GM19351 (cell line): ENCODE data around the gene TSPAN14.

Experiments
- ATAC-seq: cut with Tn5 transposase; IDR thresholded peaks from one replicate; pipeline ENCODE4 v1.9.1; 2021; ENCODE audit warnings: mild to moderate bottlenecking, moderate library complexity; ENCODE audit not compliant: unreplicated experiment

Gene TSPAN14

DNA sequence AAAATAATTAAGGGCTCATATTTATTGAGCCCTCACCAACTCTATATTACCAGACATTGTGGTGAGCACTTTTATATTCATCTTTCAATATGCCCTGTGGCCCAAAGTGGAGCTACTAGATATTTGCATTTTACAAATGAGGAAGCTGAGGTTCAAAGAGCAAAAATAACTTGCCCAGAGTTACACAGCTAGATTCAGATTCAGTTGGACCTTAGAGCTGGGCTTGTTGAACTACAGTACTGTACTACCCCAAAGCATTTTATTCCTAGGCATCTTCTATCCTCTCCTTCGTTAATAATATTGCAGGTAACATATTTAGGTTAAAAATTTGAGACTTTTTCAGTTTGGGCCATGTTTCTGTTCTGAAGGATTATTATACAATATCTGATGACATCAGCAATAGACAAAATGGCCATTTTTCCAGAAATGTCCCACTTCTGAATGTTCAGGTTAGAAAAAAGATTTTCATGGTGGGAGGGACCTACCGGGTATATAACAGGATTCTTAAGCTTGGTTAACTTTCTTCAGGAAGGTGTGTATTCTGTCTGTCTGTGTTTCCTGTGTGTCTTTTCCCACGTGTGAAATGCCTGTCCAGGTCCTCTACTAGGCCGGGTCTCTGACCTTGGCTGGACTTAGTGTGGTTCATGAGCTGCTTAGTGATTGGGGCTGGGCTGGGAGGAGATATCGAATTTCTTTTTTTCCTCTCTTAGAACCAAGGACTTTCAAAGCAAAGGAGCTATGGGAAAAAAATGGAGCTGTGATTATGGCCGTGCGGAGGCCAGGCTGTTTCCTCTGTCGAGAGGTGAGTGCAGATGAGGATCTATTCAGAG lies 32.2 kb upstream of the TSPAN14 start:
- peak; percentile 98 for ATAC-seq

DNA sequence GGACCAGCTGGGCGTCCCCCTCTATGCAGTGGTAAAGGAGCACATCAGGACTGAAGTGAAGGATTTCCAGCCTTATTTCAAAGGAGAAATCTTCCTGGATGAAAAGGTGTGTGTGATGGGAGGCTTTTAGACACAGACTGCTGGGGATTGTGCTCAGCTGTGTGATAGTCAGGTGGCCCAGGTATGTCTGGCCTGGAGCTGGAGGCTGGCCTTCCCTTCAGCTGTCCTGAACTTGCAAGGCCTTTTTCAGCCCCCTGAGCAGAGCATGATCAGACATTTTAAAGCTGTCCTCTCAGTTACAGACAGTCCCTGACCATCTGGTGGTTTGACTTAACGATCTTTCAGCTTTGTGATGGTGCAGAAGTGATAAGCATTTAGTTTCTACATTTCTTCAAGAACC lies 28.2 kb upstream of the TSPAN14 start:
- ATAC-seq, result no peak

DNA sequence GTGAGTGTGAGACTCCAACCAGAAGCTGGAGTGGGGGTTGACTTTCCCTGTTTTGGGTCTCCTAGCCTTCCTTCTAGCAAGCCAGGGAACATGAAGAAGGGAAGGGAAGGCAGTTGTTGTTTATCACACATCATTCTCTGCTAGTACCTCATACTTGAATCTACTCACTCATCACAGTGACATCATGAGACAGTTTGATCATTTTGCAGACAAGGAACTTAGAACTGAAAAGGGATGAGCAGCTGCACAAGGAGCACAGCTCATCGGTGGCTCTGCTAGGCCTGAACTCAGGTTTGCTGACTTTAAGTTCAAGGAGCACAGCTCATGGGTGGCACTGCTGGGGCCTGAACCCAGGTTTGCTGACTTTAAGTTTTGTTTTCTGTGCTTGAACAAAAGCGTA lies 26.6 kb upstream of the TSPAN14 start:
- ATAC-seq, result no peak

DNA sequence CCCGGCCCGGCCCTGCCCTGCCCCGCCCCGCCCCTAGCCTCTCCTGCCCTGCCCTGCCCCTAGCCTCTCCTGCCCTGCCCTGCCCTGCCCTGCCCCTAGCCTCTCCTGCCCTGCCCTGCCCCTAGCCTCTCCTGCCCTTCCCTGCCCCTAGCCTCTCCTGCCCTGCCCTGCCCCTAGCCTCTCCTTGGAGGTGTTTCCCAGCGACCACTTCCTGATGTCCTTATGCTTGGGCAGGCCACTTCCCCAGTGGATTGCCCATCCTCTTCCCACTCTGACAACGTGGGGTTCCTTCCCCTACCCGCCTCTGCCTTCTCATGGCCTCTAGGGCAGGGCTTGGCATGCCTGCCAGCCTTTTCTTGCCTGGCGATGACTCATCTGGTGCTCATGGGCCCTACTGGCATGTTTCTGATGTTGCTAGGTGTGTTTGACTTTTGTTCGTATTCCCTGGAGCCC lies 24.6 kb upstream of the TSPAN14 start:
- no peak for ATAC-seq

DNA sequence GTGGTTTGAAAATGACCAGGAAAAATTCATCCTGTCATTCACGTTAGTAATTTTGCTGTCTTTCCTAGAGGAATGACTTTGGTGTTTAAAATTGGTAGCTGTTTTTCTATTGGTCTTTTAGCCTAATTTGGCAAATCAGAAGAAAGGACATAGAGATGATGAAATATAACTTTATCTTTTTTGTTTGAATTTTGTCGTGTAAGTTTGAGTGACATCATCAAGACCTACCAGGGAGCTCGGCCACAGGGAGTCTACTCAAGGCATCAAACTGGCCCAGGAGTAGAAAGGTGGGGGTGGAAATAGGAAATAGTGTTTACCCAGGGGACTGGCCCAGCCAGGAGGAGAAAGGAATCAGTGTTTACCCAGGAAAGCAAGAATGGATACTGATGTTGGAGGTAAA lies 21.0 kb upstream of the TSPAN14 start:
- ATAC-seq, result no peak

DNA sequence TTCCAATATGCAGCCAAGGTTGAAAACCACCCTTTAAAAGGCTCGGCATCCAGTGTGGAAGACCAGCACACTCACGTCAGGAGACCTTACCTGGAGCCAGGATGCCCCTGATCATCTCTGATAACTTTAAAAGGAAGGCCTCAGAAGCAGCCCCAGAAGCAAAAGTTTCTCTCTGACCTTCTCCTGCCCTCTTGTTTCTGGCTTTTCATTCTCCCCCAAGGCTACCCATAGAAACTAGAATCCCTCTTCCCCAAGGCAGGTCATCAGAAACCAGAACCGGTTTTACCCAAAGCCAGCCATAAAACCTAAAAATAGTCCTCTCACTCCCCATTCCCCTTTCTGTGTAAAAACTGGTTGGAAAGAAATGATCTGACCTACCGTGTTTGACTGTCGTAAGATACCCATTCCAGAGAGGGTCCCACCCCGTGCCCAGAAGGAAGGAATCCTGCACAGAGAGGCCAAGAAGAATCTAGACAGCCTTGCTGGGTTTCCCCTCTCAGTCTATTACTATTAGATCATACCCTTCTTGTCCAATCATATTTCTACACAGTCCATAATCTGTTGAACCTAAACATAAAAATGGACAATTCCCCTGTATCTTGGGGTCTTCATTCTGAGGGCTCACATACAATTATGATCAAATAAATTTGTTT lies 17.5 kb upstream of the TSPAN14 start:
- ATAC-seq, result no peak

DNA sequence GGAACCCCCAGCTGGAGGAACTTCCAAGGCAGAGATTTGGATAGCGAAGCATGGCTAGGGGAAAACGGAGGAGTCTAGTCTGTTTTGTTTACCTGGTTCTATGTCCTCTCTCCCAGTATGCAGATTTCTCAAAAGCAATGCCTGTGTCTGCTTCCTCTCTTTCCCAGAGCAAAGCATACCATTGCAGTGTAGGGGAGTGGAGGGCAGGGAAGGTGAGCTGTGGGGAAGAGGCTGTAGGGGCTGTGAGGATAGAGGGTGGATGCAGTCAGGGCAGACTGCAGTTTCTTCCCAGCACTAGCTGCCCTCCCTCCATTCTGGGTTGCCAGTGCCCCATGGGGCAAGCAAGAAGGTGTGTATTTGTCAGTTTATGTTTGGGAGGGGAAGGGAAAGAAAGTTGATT lies 16.9 kb upstream of the TSPAN14 start:
- no peak for ATAC-seq

DNA sequence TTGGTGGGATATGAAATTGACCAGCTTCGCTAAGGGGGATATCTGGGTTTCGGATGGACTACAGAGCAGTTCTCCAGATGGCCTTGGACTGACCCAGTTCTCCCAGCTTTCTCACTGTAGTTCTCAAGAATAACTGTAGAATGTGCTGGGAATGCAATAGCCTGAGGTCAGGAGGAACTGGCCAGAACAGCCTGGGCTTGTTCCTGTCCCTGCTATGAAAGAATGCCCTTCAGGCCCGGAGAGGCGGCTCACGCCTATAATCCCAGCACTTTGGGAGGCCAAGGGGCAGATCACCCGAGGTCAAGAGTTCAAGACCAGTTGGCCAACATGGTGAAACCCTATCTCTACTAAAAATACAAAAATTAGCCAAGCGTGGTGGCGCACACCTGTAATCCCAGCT lies 12.3 kb upstream of the TSPAN14 start:
- ATAC-seq, result no peak

DNA sequence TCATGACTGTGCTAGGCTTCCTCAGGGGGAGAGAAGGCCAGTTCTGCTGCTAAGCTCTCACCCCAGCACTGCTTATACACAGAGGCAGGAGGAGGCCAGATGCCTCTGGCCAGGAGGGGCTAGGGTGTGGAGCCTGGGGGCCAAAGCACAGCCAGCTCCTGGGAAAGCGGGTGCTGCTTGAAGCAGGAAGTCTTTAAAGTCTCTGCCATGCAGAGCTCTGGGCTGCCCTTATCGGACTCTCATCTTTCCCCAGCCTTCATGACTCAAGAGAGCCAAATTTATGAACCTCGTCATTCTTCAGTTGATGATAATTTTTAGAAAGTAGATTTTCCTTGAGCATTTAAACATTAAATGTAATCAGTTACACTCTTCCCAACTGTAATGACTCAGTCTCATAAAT lies 11.2 kb upstream of the TSPAN14 start:
- ATAC-seq, result no peak

DNA sequence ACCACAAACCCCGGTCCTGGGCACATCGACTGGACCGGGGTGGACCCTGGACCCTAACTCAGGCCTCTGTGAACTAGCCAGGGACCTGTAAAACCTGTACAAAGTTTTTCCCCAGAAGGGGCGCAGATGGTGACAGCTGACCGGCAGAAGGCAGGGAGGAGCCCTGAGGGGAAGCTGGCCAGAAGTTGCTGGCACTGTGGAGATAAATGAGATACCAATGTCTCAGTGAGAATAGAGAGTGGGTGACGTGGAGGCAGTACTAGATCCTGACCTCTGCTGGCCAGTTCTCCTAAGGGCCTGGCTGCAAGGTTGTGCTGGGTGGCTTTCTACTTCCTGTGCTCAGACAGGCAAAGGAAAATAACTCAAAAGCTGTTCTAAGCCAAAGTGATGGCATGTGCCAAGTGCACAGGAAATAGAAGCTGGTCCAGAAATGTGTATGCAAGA lies 10.6 kb upstream of the TSPAN14 start:
- peak; percentile 67 for ATAC-seq

DNA sequence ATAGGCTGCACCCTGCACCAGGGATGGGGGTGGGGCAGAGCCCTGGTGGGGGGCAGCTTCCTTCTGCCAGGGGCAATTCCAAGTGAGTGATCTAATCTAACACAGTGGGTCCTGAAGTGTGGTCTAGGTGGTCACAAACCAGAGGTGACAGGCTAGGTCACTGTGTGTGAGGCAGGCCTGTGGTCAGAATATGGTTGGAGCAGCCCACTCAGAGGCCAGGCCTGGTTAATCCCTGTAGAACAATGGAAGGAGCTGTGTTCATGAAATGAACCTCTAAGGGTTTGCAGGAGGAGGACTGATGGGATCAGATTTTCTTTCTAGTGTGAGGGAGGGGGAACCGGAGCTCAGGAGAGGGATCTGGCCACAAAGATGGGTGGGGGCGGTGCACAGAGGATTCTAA lies 10.0 kb upstream of the TSPAN14 start:
- ATAC-seq, result no peak

DNA sequence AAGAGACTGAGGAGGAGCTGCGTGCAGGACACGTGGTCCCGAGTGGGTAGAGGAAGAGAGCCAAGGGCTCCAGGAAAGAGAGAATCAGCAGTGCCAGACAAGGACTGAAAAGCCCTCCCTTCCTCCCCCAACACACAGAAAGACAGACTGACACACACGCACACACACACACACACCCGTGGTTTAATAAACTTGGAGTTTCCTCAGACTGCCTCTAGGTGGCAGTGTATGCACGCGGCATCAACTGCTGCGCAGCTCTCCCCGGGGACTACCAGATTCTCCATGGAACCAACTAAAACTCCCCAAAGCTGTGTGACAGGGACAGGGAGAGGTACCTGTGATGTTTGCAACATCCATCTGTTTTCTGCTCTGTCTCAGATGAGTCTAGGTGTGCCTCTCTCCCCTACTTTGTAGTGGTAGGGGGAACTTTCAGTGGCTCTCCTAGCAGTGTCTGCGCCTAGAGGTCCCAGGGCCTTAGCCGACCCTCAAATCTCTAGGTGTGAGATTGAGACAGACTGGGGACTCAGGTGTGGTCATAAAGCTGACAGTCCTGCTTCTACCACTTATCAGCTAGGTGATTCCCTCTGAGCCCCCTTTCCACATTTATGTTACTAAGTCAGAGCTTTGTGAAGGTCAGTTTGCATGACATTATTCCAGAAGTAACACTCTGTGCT lies 9.3 kb upstream of the TSPAN14 start:
- ATAC-seq, result peak; percentile 73

DNA sequence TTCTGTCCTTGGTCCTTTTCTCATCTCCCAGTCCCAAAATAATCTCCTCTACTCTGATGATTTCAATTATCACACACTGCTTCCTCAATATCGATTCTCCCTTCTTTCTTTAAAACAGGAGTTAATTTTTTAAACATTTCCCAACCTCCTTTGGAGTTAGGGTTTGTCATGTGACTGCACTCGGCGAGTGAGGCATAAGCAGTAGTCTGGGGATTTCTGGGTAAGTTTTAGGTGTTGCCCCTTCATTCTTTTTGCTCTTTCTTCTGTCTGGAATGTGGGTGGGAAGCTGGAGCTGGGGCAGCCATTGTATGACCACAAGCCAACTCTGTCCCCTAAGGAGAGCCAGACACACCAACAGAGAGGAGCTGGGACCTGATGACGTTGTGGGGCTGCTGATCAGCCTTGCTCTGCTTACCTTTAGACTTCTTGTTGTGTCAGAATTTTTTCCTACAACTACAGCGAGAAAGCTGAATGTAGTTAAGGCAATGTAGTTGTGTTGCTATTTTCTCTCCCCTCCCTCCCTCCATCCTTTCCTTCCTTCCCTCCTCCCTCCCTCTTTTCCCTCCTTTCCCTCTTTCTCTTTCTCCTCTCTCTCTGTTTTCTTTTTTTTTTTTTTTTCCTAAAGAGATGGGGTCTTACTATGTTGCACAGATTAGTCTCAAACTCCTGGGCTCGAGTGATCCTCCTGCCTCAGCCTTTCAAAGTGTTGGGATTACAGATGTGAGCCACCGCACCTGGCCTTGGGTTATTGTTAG lies 6.5 kb upstream of the TSPAN14 start:
- no peak for ATAC-seq

DNA sequence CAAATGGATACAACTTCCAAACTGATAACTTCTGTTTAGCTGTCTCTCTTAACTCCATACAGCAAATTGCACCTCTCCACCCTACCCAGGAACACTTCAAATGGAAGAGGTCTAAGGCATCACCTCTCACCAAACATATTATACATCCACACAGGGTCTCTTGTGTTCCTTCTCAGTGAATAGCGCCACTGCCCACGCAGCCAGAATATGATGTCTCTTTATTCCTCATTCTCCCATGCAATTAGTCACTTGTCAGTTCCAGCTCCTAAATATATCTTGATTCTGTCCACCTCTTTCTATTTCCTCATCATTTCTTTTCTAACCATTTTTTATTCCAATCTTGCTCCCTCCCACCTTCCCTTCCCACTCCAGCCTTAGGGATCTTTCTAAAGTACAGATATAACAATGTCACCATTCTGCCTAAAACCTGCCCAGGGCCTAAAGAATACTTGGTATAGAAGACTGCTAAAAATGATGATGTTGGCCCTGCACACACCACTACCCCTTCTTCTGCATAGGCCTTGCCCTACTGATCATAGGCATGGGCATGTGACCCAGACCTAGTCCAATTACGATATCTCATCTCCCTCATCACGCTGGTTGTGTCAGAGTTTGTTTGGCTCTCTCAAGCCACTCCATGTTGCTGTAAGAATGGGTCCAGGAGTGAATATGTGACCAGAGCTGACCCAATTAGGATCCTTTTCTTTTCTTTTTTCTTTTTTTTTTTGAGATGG lies 5.7 kb upstream of the TSPAN14 start:
- no peak for ATAC-seq

DNA sequence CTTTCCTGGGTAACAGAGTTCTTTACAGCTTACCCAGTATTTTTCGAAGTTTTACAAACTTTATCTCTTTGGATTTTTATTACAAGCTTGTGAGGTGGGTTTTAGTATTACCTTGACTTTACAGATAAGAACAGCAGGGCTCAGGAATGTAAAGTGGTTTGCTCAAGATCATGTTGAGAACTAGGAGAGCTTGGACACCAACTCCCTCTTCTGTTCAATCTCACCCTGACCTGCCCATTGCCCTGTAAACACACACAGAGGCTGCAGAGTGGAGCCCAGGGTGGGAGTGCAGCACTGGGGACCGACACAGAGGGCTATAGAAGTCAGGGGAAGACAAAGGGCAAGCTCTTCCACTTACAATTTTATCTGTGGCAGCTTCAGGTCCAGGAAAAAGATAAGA lies 4.6 kb upstream of the TSPAN14 start:
- no peak for ATAC-seq

DNA sequence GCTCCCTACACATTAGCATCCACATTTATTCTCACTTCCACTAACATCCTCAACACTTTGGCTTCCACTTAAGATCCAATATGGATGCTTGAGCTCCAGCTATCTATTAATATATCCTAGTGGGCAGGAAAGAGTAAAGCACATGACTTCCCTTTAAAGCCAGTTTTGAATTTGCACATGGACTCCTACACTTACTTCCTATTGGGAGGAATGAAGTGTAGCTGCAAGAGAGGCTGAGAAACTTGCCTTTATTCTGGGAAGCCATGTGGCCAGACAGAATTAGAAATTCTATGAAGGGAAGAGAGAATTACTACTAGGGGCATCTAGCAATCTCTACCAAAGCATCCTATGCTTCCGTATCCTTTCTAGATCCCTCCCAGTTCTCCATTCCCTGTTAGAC lies 3.0 kb upstream of the TSPAN14 start:
- ATAC-seq, result no peak

DNA sequence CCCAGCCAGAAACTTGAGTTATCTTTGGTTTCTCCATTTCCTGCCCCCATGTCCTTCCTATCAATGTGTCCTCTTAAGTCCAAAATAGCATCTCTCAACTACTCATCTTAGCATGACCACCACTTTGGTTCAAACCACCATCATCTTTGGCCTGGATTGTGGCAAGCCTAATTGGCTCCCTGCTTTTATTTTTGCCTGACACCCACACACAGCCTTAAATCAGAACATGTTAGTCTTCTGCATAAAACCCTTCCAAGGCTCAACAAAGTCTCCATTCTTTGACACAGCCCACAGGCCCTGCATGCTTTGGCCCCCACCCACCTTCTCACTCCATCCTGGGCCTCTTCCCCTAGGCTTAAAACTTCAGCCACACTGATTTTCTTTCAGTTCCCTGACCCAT lies 2.0 kb upstream of the TSPAN14 start:
- no peak for ATAC-seq

DNA sequence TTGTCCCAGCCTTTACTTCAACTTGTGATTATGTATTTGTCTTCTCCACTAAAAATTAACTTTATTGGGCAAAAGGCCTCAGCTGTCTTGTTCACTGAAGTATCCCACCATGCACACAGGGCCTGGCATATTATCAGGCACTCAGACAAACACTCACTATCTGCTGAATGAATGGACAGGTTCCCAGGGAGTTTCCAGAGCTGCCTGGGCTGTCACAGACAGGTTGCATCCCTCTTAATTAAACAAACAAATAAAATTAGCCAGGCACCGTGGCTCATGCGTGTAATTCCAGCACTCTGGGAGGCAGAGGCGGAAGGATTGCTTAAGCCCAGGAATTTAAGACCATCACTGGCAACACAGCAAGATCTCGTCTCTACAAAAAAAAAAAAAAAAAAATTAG lies 1.5 kb upstream of the TSPAN14 start:
- no peak for ATAC-seq

DNA sequence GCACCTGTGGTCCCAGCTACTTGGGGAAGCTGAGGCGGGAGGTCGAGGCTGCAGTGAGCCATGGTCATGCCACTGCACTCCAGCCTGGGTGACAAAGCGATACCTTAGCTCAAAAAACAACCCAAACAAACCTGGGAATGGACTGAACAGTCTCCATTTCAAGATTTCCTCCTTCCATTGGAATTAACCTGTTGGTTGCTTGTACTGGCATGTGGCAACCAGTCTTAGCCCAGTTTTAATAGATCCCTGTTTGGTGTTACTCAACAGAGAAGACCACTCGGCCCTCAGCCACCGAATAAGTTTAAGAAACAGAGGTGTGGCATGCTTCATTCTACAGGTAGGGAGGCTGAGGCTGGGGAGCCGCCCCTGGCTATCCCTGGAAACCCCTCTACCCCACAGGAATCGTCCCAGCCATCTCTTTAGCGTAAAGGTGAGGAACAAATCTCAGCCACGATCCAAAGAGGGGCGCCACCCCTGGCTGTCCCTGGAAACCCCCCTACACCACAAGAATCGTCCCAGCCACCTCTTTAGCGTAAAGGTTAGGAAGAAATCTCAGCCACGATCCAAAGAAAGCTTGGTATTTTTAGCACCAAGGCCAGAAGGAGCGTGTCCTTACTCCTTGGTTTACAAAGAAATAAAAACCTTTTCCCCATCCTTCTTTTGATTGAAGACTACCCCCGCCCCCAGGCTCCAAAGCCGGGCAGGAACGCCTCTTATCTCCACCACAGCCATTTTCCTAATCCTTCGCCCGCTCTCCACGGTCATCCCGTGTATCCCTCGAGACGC lies 861 bp upstream of the TSPAN14 start:
- ATAC-seq, result no peak
